ENCODE data around the gene ACOX3.
A peak's percentile ranks its signal among the peaks of the same experiment; 100 is the strongest.

ACOX3 gene

GRCh38 chr4:8441499-8442091, 1.1 kb upstream of the ACOX3 start:
- TF ChIP-seq CTCF (IDR thresholded peaks at IDR 0.05; ENCODE audit: low read depth, low read length, missing control alignments) = no peak
- H3K4me3 ChIP-seq (ENCODE audit: low read depth, low read length) = peak overlapping the region; percentile 98
- no peak for DNase-seq (ENCODE audit: low read depth)

- H3K4me3 ChIP-seq (ENCODE audit: low read depth, low read length) = peak overlapping the region; percentile 98
- no peak for DNase-seq (ENCODE audit: low read depth)
- TF ChIP-seq CTCF (IDR thresholded peaks at IDR 0.05; ENCODE audit: low read depth, low read length, missing control alignments) = no peak
Measured at GRCh38 chr4:8439914-8440491, 520 bp downstream of the ACOX3 start.

GRCh38 chr4:8439168-8439567, 1.4 kb downstream of the ACOX3 start:
- H3K4me3 ChIP-seq (ENCODE audit: low read depth, low read length) = peak overlapping the region; percentile 98; the same call in 1 of the 2 replicates
- no peak for TF ChIP-seq CTCF (IDR thresholded peaks at IDR 0.05; ENCODE audit: low read depth, low read length, missing control alignments)
- no peak for DNase-seq (ENCODE audit: low read depth)

- no peak for TF ChIP-seq CTCF (IDR thresholded peaks at IDR 0.05; ENCODE audit: low read depth, low read length, missing control alignments)
- no peak overlapping the region for H3K4me3 ChIP-seq (ENCODE audit: low read depth, low read length)
- no peak for DNase-seq (ENCODE audit: low read depth)
Measured at GRCh38 chr4:8438743-8439142, 1.8 kb downstream of the ACOX3 start.

- H3K4me3 ChIP-seq (ENCODE audit: low read depth, low read length) = no peak overlapping the region
- DNase-seq (ENCODE audit: low read depth) = no peak
- TF ChIP-seq CTCF (IDR thresholded peaks at IDR 0.05; ENCODE audit: low read depth, low read length, missing control alignments) = no peak
Measured at GRCh38 chr4:8437281-8437680, 3.2 kb downstream of the ACOX3 start.

GRCh38 chr4:8435656-8436121, 4.8 kb downstream of the ACOX3 start:
- no peak for TF ChIP-seq CTCF (IDR thresholded peaks at IDR 0.05; ENCODE audit: low read depth, low read length, missing control alignments)
- peak overlapping the region; percentile 51 for H3K4me3 ChIP-seq (ENCODE audit: low read depth, low read length)
- DNase-seq (ENCODE audit: low read depth) = no peak
